ENCODE measurements around the gene IGLL1.

The IGLL1 gene

DNA sequence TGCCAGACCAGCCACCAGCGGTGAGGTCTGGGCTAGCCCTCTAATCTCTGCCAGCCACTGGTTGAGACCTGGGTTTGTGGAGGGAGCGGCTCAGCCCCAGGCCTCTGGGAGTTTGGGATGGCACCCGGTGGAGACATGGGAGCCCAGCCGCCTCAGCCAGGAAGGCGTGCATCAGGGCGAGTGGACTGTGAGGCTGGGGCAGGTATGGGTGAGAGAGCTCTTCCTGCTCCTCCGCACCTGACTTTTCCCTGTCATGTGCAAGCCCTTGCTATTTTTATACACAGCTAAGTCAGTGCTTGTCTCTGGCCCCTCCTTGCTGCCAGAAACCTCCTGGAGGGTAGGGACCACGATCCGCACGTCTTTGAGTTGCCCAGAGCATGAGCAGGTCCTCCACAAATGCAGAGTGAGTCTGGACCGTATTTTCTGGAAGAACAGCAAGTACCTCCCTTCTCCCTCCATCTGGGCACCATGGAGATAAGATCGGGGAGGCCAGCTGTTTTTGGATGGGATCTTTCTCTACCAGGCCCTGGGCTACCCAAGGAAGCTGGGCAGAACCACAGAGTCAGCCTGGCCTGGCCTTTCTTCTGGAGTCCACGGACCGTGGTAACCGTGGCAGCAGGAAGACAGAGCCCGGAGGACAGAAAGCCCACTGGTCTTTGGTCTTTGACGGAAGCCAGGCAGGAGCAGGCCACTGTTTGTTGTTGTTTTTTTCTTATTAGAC is 53.3 kb downstream of the IGLL1 start:
- H3K4me3 ChIP-seq (ENCODE audit: low read depth, low read length), result no peak overlapping the region
- TF ChIP-seq, protein P1, sequence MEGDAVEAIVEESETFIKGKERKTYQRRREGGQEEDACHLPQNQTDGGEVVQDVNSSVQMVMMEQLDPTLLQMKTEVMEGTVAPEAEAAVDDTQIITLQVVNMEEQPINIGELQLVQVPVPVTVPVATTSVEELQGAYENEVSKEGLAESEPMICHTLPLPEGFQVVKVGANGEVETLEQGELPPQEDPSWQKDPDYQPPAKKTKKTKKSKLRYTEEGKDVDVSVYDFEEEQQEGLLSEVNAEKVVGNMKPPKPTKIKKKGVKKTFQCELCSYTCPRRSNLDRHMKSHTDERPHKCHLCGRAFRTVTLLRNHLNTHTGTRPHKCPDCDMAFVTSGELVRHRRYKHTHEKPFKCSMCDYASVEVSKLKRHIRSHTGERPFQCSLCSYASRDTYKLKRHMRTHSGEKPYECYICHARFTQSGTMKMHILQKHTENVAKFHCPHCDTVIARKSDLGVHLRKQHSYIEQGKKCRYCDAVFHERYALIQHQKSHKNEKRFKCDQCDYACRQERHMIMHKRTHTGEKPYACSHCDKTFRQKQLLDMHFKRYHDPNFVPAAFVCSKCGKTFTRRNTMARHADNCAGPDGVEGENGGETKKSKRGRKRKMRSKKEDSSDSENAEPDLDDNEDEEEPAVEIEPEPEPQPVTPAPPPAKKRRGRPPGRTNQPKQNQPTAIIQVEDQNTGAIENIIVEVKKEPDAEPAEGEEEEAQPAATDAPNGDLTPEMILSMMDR (IDR thresholded peaks at IDR 0.05; ENCODE audit: low read depth, low read length), result no peak
- no peak for TF ChIP-seq MYC (IDR thresholded peaks at IDR 0.05; ENCODE audit: low read depth, low read length)
- no peak for TF ChIP-seq POLR2A (IDR thresholded peaks at IDR 0.05; ENCODE audit: extremely low read depth, insufficient read length)
- TF ChIP-seq, protein P2, sequence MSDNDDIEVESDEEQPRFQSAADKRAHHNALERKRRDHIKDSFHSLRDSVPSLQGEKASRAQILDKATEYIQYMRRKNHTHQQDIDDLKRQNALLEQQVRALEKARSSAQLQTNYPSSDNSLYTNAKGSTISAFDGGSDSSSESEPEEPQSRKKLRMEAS (IDR thresholded peaks at IDR 0.05; ENCODE audit: low read depth, low read length), result no peak
- DNase-seq (ENCODE audit: low read depth), result no peak

DNA sequence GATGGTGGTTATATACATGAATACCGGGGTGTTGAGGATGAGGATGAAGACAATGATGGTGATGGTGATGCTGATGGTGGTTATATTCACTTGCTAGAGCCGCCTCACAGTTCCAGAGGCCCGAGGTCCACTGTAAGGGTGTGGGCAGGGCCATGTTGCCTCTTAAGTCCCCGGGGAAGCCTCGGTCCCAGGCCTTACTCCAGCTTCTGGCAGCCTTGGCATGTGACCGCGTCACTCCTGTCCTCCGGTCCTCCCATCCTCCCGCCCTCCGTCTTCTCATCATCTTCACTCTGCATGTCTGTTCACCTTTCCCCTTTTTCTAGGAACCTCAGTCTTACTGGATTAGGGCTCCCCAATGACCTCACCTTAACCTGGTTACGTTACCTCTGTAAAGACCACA is 54.6 kb downstream of the IGLL1 start:
- TF ChIP-seq, protein P1 (IDR thresholded peaks at IDR 0.05; ENCODE audit: low read depth, low read length), result no peak
- TF ChIP-seq POLR2A (IDR thresholded peaks at IDR 0.05; ENCODE audit: extremely low read depth, insufficient read length), result no peak
- TF ChIP-seq, protein P2 (IDR thresholded peaks at IDR 0.05; ENCODE audit: low read depth, low read length), result no peak
- no peak for TF ChIP-seq MYC (IDR thresholded peaks at IDR 0.05; ENCODE audit: low read depth, low read length)
- DNase-seq (ENCODE audit: low read depth), result no peak
- H3K4me3 ChIP-seq (ENCODE audit: low read depth, low read length), result no peak overlapping the region

DNA sequence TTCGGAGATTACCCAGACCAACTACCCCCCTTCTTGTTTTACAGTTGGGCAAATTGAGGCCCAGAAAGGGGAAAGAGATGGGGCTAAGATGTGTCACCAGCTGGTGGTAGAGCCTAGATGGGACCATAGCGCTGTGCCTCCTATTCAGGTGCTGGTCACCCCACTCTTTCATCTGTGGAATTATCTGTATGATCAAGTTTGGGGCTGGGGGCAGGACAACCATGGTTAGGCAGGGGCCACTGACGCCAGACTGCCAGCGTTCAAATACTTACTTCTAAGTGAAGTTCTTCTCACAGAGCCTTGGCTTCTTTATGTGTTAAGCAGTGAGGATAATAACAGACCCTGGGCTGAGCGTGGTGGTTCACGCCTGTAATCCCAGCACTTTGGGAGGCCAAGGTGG is 55.9 kb downstream of the IGLL1 start:
- no peak for DNase-seq (ENCODE audit: low read depth)
- no peak overlapping the region for H3K4me3 ChIP-seq (ENCODE audit: low read depth, low read length)
- TF ChIP-seq MYC (IDR thresholded peaks at IDR 0.05; ENCODE audit: low read depth, low read length) (no peak), POLR2A (IDR thresholded peaks at IDR 0.05; ENCODE audit: extremely low read depth, insufficient read length) (no peak)
- TF ChIP-seq, protein P1 (IDR thresholded peaks at IDR 0.05; ENCODE audit: low read depth, low read length), result no peak
- TF ChIP-seq, protein P2 (IDR thresholded peaks at IDR 0.05; ENCODE audit: low read depth, low read length), result no peak

DNA sequence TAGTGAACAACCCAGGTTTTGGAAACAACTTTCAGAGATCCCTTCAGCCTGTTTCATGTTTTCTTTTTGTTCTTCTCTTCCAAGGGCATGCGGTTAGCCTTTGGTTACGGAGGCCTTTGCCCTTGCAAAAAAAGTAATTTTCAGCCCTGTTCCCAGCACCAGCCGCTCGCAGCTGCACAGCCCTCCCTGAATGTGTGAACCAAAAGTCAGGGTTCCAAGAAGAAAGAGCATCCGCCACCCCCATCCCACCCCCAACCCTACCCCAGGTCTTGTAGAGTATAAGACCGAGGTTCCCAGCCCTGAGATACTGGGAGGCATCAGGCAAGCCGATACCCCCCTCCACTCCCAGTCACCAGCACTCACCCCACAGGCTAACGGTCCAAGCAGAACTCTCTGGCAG is 56.4 kb downstream of the IGLL1 start:
- no peak overlapping the region for H3K4me3 ChIP-seq (ENCODE audit: low read depth, low read length)
- no peak for DNase-seq (ENCODE audit: low read depth)
- TF ChIP-seq POLR2A (IDR thresholded peaks at IDR 0.05; ENCODE audit: extremely low read depth, insufficient read length) (no peak), MYC (IDR thresholded peaks at IDR 0.05; ENCODE audit: low read depth, low read length) (no peak)
- TF ChIP-seq, protein P1 (IDR thresholded peaks at IDR 0.05; ENCODE audit: low read depth, low read length), result no peak
- TF ChIP-seq, protein P2 (IDR thresholded peaks at IDR 0.05; ENCODE audit: low read depth, low read length), result no peak
